Urinary bladder (tissue), 4 donors: ENCODE measurements around the gene CDHR1. TPM values are rescaled to one million over a fixed set of nuclear protein-coding genes. Genes with fewer than 3 reads are reported as not detected.
A peak's percentile ranks its signal among the peaks of the same experiment; 100 is the strongest.
"Not testable (repeated sequence)": the region's sequence is repeated elsewhere in the genome, so short reads cannot be mapped to it uniquely, and the experiment has no call there.

Source experiments
- DNase-seq: peaks from one replicate; pipeline ENCODE4 v3.0.0-alpha.2; 2015; ENCODE audit errors: extremely low spot score
- H3K27ac ChIP-seq: one replicate; pipeline ENCODE4 v1.5.1; 2013; ENCODE audit warnings: low read depth, mild to moderate bottlenecking, moderate library complexity
- H3K36me3 ChIP-seq: one replicate; pipeline ENCODE4 v1.6.1; 2013; ENCODE audit warnings: mild to moderate bottlenecking, moderate library complexity; ENCODE audit not compliant: insufficient read depth
- H3K4me1 ChIP-seq: one replicate; pipeline ENCODE4 v1.6.1; 2013; ENCODE audit warnings: mild to moderate bottlenecking, moderate library complexity; ENCODE audit not compliant: insufficient read depth
- H3K4me3 ChIP-seq: one replicate; pipeline ENCODE4 v1.5.1; 2013; ENCODE audit warnings: low read depth, low read length
- WGBS: extraction: QIAGEN DNeasy Blood & Tissue Kit; methylation state at CpG from one replicate; pipeline ENCODE4 v1.1.7; 2013; 5-methylcytosine and 5-hydroxymethylcytosine counted together
- polyA plus RNA-seq: library from polyadenylated mRNA; stranded (reverse); fragments of 200-250 nt; gene quantifications from one replicate; pipeline ENCODE4 v1.2.3, GENCODE V29; 2013
- total RNA-seq: library from RNA; depleted of rRNA; stranded (reverse); fragments of >200 nt; gene quantifications from one replicate; pipeline ENCODE4 v1.2.3, GENCODE V29; 2014
- donor health status: healthy with polysubstance abuse.
- donor health status: healthy.

Gene CDHR1
- total and polyA plus RNA-seq, 2 donors: 0.08 to 0.32 TPM

- Histone ChIP-seq H3K36me3 (no peaks in the 10 kb centered on the region), H3K4me1 (no peaks in the 10 kb centered on the region), H3K27ac (no peak overlapping the region), H3K4me3 (no peak overlapping the region)
- WGBS: 90% methylated on average over 4 of the region's 4 CpGs
- DNase-seq: no peak
Measured at GRCh38 chr10:84166620-84167288, 27.6 kb upstream of the CDHR1 start.

DNA sequence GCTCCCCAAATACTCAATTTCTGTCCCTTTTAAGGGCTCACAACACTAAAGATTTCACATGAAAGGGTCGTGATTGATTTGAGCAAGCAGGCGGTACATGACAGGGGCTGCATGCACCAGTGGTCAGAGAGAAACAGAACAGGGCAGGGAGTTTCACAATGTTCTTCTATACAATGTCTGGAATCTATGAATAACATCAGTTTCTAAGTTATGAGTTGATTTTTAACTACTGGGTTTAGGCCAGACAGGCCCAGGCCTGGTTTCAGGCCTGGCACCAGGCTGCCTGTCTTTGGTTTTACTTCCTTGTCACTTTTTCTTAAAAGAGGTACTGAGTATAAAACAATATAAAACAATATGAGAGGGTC, 27.1 kb upstream of the CDHR1 start:
- not testable (repeated sequence) for H3K4me3 ChIP-seq, H3K27ac ChIP-seq
- WGBS: 78% methylated on average over 2 of the region's 2 CpGs

DNA sequence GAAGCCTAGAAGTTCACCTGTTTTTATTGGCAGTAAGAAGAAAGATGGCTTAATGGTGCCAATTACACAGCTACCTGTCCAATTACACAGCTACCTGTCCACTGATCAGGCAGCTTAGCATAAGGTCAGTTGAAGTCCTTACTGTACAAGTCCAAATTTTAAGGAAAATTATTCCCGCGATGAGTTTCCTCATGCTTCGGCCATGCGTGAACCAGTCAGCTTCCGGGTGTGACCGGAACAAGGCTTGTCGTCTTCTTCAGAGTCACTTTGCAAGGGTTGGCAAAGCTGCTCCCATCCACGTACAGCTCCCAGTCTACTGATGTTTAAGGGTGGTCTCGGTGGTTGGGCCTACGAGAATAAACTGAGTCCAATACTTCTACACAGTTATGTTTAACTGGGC, 26.0 kb upstream of the CDHR1 start:
- not testable (repeated sequence) for H3K36me3 ChIP-seq, DNase-seq
- 95% methylated on average over 10 of the region's 10 CpGs for WGBS

More for the DNA sequence above, 27.1 kb upstream of the CDHR1 start:
- DNase-seq, H3K36me3 ChIP-seq, H3K4me1 ChIP-seq: not testable (repeated sequence)

GRCh38 chr10:84171237-84171636, 23.1 kb upstream of the CDHR1 start:
- peak overlapping the region; percentile 35 for H3K27ac ChIP-seq
- WGBS: 76% methylated on average over 2 of the region's 2 CpGs
- not testable (repeated sequence) for DNase-seq, H3K4me3 ChIP-seq, H3K4me1 ChIP-seq, H3K36me3 ChIP-seq

More for the DNA sequence above, 26.0 kb upstream of the CDHR1 start:
- not testable (repeated sequence) for H3K4me3 ChIP-seq, H3K4me1 ChIP-seq, H3K27ac ChIP-seq

GRCh38 chr10:84171700-84172466, 22.5 kb upstream of the CDHR1 start:
- not testable (repeated sequence) for H3K36me3 ChIP-seq, DNase-seq, H3K4me1 ChIP-seq, H3K4me3 ChIP-seq
- 82% methylated on average over 20 of the region's 21 CpGs for WGBS
- H3K27ac ChIP-seq: peak overlapping the region; percentile 35

DNA sequence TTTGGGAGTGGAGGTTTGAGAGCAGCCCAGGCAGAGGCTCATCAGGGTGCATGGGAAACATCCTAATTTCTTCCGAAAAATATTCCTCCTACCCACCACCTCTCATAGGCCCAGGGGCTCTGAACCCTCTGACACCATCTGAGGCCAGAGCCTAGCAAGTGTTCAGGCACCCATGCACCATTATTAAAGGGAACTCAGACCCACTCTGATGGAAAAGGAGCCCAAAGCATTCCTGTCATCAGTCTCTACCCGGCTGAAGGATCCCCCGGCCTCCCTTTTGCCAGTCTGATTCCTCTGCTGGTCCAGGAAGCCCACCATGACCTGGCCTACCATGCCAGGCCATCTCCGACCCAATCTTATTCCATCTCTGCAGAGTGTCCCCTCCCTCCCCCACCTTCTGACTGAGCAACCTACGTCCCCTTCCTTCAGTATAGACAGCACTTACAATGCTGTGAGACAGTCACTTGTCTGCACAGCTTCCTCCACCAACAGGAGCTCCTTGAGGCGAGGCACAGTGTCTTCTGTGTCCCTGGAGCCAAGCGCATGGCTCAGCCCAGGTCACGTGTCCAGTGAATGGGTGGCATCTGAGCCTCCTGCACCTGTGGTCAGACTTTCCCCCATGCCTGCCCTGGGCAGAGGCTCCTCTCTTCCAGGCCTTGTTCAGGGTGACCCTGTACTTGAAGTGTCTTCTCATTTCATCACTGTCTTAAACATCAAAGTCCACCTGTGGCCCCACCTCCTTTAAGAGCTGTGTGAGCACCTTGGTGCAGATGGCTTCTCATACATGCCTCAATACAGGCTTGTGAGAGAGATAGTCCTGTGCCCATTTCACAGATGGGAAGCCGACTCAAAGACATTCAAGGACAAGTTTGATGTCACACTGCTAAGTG, 21.6 kb upstream of the CDHR1 start:
- H3K27ac ChIP-seq: peak overlapping the region; percentile 38
- H3K36me3 ChIP-seq: no peaks in the 10 kb centered on the region
- no peaks in the 10 kb centered on the region for H3K4me1 ChIP-seq
- WGBS: 77% methylated on average over 9 of the region's 9 CpGs
- no peak for DNase-seq
- no peak overlapping the region for H3K4me3 ChIP-seq

- Histone ChIP-seq H3K4me1 (no peaks in the 10 kb centered on the region), H3K36me3 (no peaks in the 10 kb centered on the region), H3K27ac (peak within 1 kb of the TSS; percentile 38), H3K4me3 (peak within 1 kb of the TSS; percentile 7)
- DNase-seq: peak; percentile 40
- 49% methylated on average over 2 of the region's 2 CpGs for WGBS
Measured at GRCh38 chr10:84173501-84173929, 20.8 kb upstream of the CDHR1 start, which contains the start of gene GPR15LG. GPR15LG (plus strand) TSS chr10:84173801; CDS start chr10:84173852, 51 bp downstream.

GRCh38 chr10:84175436-84175835, 18.9 kb upstream of the CDHR1 start:
- DNase-seq: no peak

DNA sequence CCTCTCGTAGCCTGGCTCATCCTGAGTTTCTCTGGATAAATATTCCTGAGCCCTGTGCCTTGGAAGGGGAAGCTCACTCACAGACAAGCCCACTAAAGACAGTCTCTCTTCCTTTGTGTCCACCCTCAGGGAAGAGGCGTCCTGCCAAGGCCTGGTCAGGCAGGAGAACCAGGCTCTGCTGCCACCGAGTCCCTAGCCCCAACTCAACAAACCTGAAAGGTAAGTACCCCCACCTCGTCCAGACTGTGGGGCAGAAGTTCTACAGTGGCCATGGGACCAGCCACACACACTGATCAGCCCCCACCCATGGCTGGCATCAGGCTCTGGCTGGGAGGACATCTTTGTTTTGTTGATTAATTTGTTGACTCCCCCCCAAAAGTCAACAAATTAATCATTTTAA, 18.0 kb upstream of the CDHR1 start:
- WGBS: 71% methylated on average over 4 of the region's 4 CpGs
- Histone ChIP-seq H3K4me3 (no peak overlapping the region), H3K36me3 (no peaks in the 10 kb centered on the region), H3K4me1 (no peaks in the 10 kb centered on the region), H3K27ac (no peak overlapping the region)
- no peak for DNase-seq

More at GRCh38 chr10:84175436-84175835, 18.9 kb upstream of the CDHR1 start:
- Histone ChIP-seq H3K27ac (no peak overlapping the region), H3K4me3 (no peak overlapping the region), H3K36me3 (no peaks in the 10 kb centered on the region), H3K4me1 (no peaks in the 10 kb centered on the region)
- 84% methylated on average over 6 of the region's 6 CpGs for WGBS

DNA sequence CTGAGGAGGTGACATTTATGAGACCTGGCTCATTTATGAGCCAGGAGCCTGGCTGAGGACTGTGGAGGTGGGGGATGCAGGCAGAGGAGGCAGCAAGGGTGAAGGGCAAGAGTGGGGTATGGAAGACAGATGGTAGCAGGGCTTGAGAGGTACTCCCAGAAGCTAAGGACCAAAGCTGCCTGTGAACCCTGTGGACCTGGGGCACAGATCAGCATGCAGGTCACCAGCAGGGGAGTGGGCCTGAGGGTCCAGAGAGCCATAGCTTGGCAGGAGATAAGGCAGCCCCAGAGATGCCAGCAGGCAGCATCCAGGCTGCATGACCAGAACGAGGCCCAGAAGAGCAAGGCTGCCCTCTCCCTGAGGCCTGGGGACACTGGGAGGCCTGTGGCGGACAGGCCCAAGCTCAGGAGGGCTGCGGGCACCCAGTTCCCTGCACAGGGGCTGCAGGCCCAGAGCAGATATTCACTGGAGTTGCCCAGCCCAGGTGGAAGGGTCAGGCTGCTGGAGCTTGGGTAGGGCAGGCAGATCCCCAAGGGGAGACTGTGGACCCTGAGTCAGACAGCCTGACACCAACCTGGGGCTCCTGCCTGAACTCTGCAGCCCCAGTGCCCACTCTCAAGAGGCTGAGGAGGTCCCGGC, 17.4 kb upstream of the CDHR1 start:
- H3K4me1 ChIP-seq: no peaks in the 10 kb centered on the region
- no peak overlapping the region for H3K4me3 ChIP-seq
- no peaks in the 10 kb centered on the region for H3K36me3 ChIP-seq
- no peak overlapping the region for H3K27ac ChIP-seq
- WGBS: 84% methylated on average over 4 of the region's 4 CpGs
- DNase-seq: no peak

GRCh38 chr10:84177541-84178141, 16.7 kb upstream of the CDHR1 start:
- no peak overlapping the region for H3K4me3 ChIP-seq
- peak overlapping the region; percentile 42 for H3K27ac ChIP-seq
- WGBS: 64% methylated on average over 8 of the region's 8 CpGs
- H3K4me1 ChIP-seq: no peaks in the 10 kb centered on the region
- no peak for DNase-seq
- no peaks in the 10 kb centered on the region for H3K36me3 ChIP-seq

- peak overlapping the region; percentile 42 for H3K27ac ChIP-seq
- no peaks in the 10 kb centered on the region for H3K4me1 ChIP-seq
- no peak for DNase-seq
- no peaks in the 10 kb centered on the region for H3K36me3 ChIP-seq
- no peak overlapping the region for H3K4me3 ChIP-seq
- 96% methylated on average over 3 of the region's 3 CpGs for WGBS
Measured at GRCh38 chr10:84178160-84178609, 16.2 kb upstream of the CDHR1 start.
